IMR-90 (cell line): ENCODE results near the gene OR3A3. TPM values are rescaled to one million over a fixed set of nuclear protein-coding genes. Genes with fewer than 3 reads are reported as not detected.

Experiments used
- ATAC-seq: fragments of 200-7000 bp; cut with Tn5 transposase; 2 replicates; pipeline ENCODE4 v1.9.1; 2020; ENCODE audit warnings: low read depth, mild to moderate bottlenecking, moderate library complexity
- Bru-seq: library from RNA; stranded (reverse); fragments of 400-500 nt; gene quantifications from one replicate; lab custom pipeline; 2021; lab: Mats Ljungman, UMichigan
- BruChase-seq, 2 experiments: library from RNA; stranded (reverse); fragments of 400-500 nt; gene quantifications; one replicate each; lab custom pipeline; 2021; lab: Mats Ljungman, UMichigan
- BruUV-seq: library from RNA; stranded (reverse); fragments of 400-500 nt; replicated peaks from 2 replicates; lab custom pipeline; 2021; lab: Mats Ljungman, UMichigan
- CTCF ChIA-PET: fragments of 300-600 bp; formaldehyde crosslinking; extraction: SDS; loops from one replicate; lab custom pipeline; 2021; ENCODE audit warnings: antibody characterized with exemption; lab: Yijun Ruan, JAX
- POLR2A ChIA-PET: fragments of 300-600 bp; sonication (Branson Sonifier 250); formaldehyde crosslinking; loops from one replicate; lab custom pipeline; 2022; ENCODE audit warnings: antibody characterized with exemption; ENCODE audit not compliant: unreplicated experiment; lab: Charles Lee
- DNase-seq: peaks from one replicate; pipeline ENCODE4 v3.0.0; 2013
- H2AFZ ChIP-seq: replicated peaks from 2 replicates; pipeline ENCODE3; 2013; ENCODE audit warnings: low read length, mild to moderate bottlenecking; ENCODE audit not compliant: poor library complexity
- H2AK5ac ChIP-seq: 2 replicates; pipeline ENCODE4 v1.6.1; 2013; ENCODE audit warnings: low read depth, low read length, inconsistent platforms
- H2AK9ac ChIP-seq: replicated peaks from 2 replicates; pipeline ENCODE3; 2013; ENCODE audit warnings: mild to moderate bottlenecking, low read depth, low read length, moderate library complexity; ENCODE audit not compliant: poor library complexity
- H2BK120ac ChIP-seq: 2 replicates; pipeline ENCODE4 v1.6.1; 2013; ENCODE audit warnings: low read depth, low read length, inconsistent platforms
- H2BK15ac ChIP-seq: 3 replicates; pipeline ENCODE4 v1.6.1; 2013; ENCODE audit warnings: low read depth, low read length, inconsistent platforms
- H2BK20ac ChIP-seq: 2 replicates; pipeline ENCODE4 v1.6.1; 2013; ENCODE audit warnings: low read depth, mild to moderate bottlenecking, inconsistent platforms, low read length, moderate library complexity
- H2BK5ac ChIP-seq: 2 replicates; pipeline ENCODE4 v1.6.1; 2013; ENCODE audit warnings: mild to moderate bottlenecking, low read depth, low read length, inconsistent platforms; ENCODE audit not compliant: poor library complexity, severe bottlenecking
- H3K14ac ChIP-seq: replicated peaks from 2 replicates; pipeline ENCODE4 v1.6.1; 2013; ENCODE audit warnings: low read depth, low read length, inconsistent platforms
- H3K18ac ChIP-seq: 2 replicates; pipeline ENCODE4 v1.6.1; 2013; ENCODE audit warnings: low read depth, low read length, control low read depth
- H3K23ac ChIP-seq: 2 replicates; pipeline ENCODE4 v1.6.1; 2013; ENCODE audit warnings: low read depth, low read length, inconsistent platforms
- H3K27ac ChIP-seq: 2 replicates; pipeline ENCODE4 v1.5.1; 2013; ENCODE audit warnings: mild to moderate bottlenecking, control low read depth, low read length; ENCODE audit not compliant: insufficient read depth
- H3K27me3 ChIP-seq: 2 replicates; pipeline ENCODE4 v1.6.1; 2013; ENCODE audit warnings: low read length; ENCODE audit not compliant: control insufficient read depth, insufficient read depth
- H3K36me3 ChIP-seq: 2 replicates; pipeline ENCODE4 v1.6.1; 2013; ENCODE audit warnings: low read length, mixed read lengths; ENCODE audit not compliant: control insufficient read depth, insufficient read depth
- H3K4ac ChIP-seq: 2 replicates; pipeline ENCODE4 v1.6.1; 2013; ENCODE audit warnings: low read depth, low read length, inconsistent platforms
- H3K4me1 ChIP-seq: 2 replicates; pipeline ENCODE4 v1.6.1; 2013; ENCODE audit warnings: low read length, mixed read lengths; ENCODE audit not compliant: control insufficient read depth, insufficient read depth
- H3K4me2 ChIP-seq: 2 replicates; pipeline ENCODE4 v1.6.1; 2013; ENCODE audit warnings: low read depth, mild to moderate bottlenecking, control low read depth, low read length, moderate library complexity
- H3K4me3 ChIP-seq: 2 replicates; pipeline ENCODE4 v1.5.1; 2013; ENCODE audit warnings: low read depth, mild to moderate bottlenecking, control low read depth, low read length, moderate library complexity; ENCODE audit not compliant: insufficient read depth
- H3K56ac ChIP-seq: 2 replicates; pipeline ENCODE4 v1.6.1; 2013; ENCODE audit warnings: low read length, inconsistent platforms; ENCODE audit not compliant: insufficient read depth; ENCODE audit errors: extremely low read depth
- H3K79me1 ChIP-seq, 2 experiments: 2 replicates each; pipeline ENCODE4 v1.6.1; 2013; ENCODE audit warnings: low read length in 2 of 2, inconsistent platforms in 1 of 2, low read depth in 1 of 2
- H3K9ac ChIP-seq: 2 replicates; pipeline ENCODE4 v1.6.1; 2013; ENCODE audit warnings: low read depth, low read length, control low read depth
- H3K9me1 ChIP-seq: 2 replicates; pipeline ENCODE4 v1.6.1; 2013; ENCODE audit warnings: low read length, inconsistent platforms; ENCODE audit not compliant: insufficient read depth
- H3K9me3 ChIP-seq: 2 replicates; pipeline ENCODE4 v1.6.1; 2013; ENCODE audit warnings: low read length; ENCODE audit not compliant: control insufficient read depth, insufficient read depth
- H4K20me1 ChIP-seq: 2 replicates; pipeline ENCODE4 v1.6.1; 2013; ENCODE audit warnings: low read length, inconsistent platforms; ENCODE audit not compliant: insufficient read depth
- H4K5ac ChIP-seq: 2 replicates; pipeline ENCODE4 v1.6.1; 2013; ENCODE audit warnings: mild to moderate bottlenecking, low read depth, low read length, control low read depth
- H4K8ac ChIP-seq, 2 experiments: 2 replicates each; pipeline ENCODE4 v1.6.1; 2013; ENCODE audit warnings: low read depth in 2 of 2, low read length in 2 of 2, control low read depth in 1 of 2, inconsistent platforms in 1 of 2
- H4K91ac ChIP-seq: 2 replicates; pipeline ENCODE4 v1.6.1; 2013; ENCODE audit warnings: low read depth, low read length, inconsistent platforms; ENCODE audit not compliant: insufficient read depth
- BHLHE40 ChIP-seq: fragments of 150-350 bp; IDR thresholded peaks from 2 replicates; pipeline ENCODE4 v1.6.1; 2016; ENCODE audit warnings: mild to moderate bottlenecking, low read depth, low read length
- CEBPB ChIP-seq: IDR thresholded peaks from 2 replicates; pipeline ENCODE4 v1.6.1; 2012; ENCODE audit warnings: low read depth, low read length, improper control_type of control experiment
- CHD1 ChIP-seq: IDR thresholded peaks from 2 replicates; pipeline ENCODE4 v1.6.1; 2012; ENCODE audit warnings: low read depth, low read length, improper control_type of control experiment
- FOS ChIP-seq: fragments of 150-350 bp; IDR thresholded peaks from 2 replicates; pipeline ENCODE4 v1.6.1; 2016; ENCODE audit warnings: low read depth, low read length
- MXI1 ChIP-seq: IDR thresholded peaks from 2 replicates; pipeline ENCODE4 v1.6.1; 2012; ENCODE audit warnings: low read depth, mild to moderate bottlenecking, low read length, moderate library complexity, borderline replicate concordance
- RAD21 ChIP-seq: IDR thresholded peaks from 2 replicates; pipeline ENCODE4 v1.6.1; 2012; ENCODE audit warnings: low read length, improper control_type of control experiment
- RCOR1 ChIP-seq: IDR thresholded peaks from 2 replicates; pipeline ENCODE4 v1.6.1; 2012; ENCODE audit warnings: mild to moderate bottlenecking, low read length, improper control_type of control experiment; ENCODE audit not compliant: insufficient replicate concordance
- SMC3 ChIP-seq: fragments of 150-350 bp; IDR thresholded peaks from 2 replicates; pipeline ENCODE4 v1.6.1; 2016; ENCODE audit warnings: low read depth, mild to moderate bottlenecking, antibody characterized with exemption, low read length, moderate library complexity
- WGBS, 2 experiments: methylation state at CpG; one replicate each; pipeline versions ENCODE4 v1.1.5 to v1.1.7; 2013; ENCODE audit warnings: missing lambda C conversion rate in 2 of 2; ENCODE audit not compliant: insufficient read length in 1 of 2; ENCODE audit errors: extremely low coverage in 2 of 2; 5-methylcytosine and 5-hydroxymethylcytosine counted together
- dilution Hi-C: fragments of 300-500 bp; cut with HindIII; formaldehyde crosslinking; loops from one replicate; pipeline ENCODE4 v1.14.3; 2018; ENCODE audit warnings: low sequenced_read_pairs; ENCODE audit not compliant: unreplicated experiment
- in situ Hi-C: fragments of 300-500 bp; cut with MboI; formaldehyde crosslinking; loops from 3 replicates; pipeline ENCODE4 v1.14.3; 2019; ENCODE audit warnings: low sequenced_read_pairs, inconsistent platforms, mixed read lengths
- intact Hi-C: fragments of 100-400 bp; cut with micrococcal nuclease; formaldehyde crosslinking; loops from 2 replicates; pipeline ENCODE4 v1.10.0; 2022
- long read RNA-seq: library from polyadenylated mRNA; unstranded; transcript quantifications from one replicate; pipeline ENCODE4 v2.0.0, GENCODE V29; 2021; ENCODE audit not compliant: unreplicated experiment
- polyA plus RNA-seq, 3 experiments: library from polyadenylated mRNA; depleted of rRNA; stranded (reverse); fragments of >200 nt; gene quantifications; 2 replicates each; pipeline ENCODE4 v1.2.3, GENCODE V29; 2012; ENCODE audit warnings: low replicate concordance in 1 of 3
- total RNA-seq: library from RNA; depleted of rRNA; stranded (reverse); fragments of >200 nt; gene quantifications from 2 replicates; pipeline ENCODE4 v1.2.3, GENCODE V29; 2012; rRNA removed
- TF ChIP-seq, protein P1 (sequence below): conservative IDR thresholded peaks from 2 replicates; pipeline ENCODE4 v1.5.1; 2012; ENCODE audit warnings: mild to moderate bottlenecking, low read depth, low read length, improper control_type of control experiment

The OR3A3 gene
- total RNA-seq (not detected in 2 replicates), polyA plus RNA-seq (2012; rRNA removed) (not detected in 2 replicates), Bru-seq, nascent RNA (not detected), BruChase-seq, experiment 1, labeled RNA remaining after a 6-hour chase (not detected), BruChase-seq, experiment 2, labeled RNA remaining after a 2-hour chase (not detected)
- not detected in 2 replicates for polyA plus RNA-seq (2012; cell fraction: cytosol; rRNA removed)
- not detected in 2 replicates for polyA plus RNA-seq (2012; cell fraction: nucleus; rRNA removed; ENCODE audit: low replicate concordance)
- long read RNA-seq = 0 reads

DNA sequence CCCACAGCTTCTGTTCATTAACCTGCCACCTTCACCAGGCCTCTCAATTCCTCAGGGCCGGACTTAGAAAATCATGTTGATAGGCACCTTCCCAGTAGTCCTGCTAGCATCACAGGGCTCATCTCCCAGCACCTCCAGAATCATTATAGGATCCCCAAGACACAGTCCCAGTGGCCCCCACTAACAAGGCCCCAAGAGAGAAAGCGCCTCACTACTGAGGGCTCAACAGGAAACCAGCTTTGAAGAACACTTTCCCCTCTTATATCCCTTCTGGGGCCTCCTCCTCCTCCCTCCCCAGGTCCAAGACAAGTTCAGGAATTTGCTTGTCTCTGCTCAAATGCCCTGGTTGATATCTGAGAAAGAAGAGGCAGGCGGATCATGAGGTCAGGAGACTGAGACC, at the start of gene OR3A3:
Gene OR3A3 (plus strand): TSS at position 301 of the 400 bp plus-strand sequence.
- H3K36me3 ChIP-seq = no peaks in the 10 kb centered on the region
- intact Hi-C loops (no loop called here), dilution Hi-C loops (no loop called here), in situ Hi-C loops (no loop called here)
- no peak within 1 kb of the TSS for H4K8ac ChIP-seq
- H3K4ac ChIP-seq = no peak within 1 kb of the TSS
- no peaks in the 10 kb centered on the region for H3K9me1 ChIP-seq
- no peaks in the 10 kb centered on the region for H3K4me1 ChIP-seq
- H3K56ac ChIP-seq = no peak within 1 kb of the TSS
- BruUV-seq = no TSS peak
- H3K27ac ChIP-seq = no peak within 1 kb of the TSS
- no peak for TF ChIP-seq CHD1
- TF ChIP-seq BHLHE40 = no peak
- no peak for TF ChIP-seq CEBPB
- no peak for TF ChIP-seq SMC3
- TF ChIP-seq RCOR1 = no peak
- TF ChIP-seq MXI1 = no peak
- no peak for TF ChIP-seq RAD21
- TF ChIP-seq, protein P1, sequence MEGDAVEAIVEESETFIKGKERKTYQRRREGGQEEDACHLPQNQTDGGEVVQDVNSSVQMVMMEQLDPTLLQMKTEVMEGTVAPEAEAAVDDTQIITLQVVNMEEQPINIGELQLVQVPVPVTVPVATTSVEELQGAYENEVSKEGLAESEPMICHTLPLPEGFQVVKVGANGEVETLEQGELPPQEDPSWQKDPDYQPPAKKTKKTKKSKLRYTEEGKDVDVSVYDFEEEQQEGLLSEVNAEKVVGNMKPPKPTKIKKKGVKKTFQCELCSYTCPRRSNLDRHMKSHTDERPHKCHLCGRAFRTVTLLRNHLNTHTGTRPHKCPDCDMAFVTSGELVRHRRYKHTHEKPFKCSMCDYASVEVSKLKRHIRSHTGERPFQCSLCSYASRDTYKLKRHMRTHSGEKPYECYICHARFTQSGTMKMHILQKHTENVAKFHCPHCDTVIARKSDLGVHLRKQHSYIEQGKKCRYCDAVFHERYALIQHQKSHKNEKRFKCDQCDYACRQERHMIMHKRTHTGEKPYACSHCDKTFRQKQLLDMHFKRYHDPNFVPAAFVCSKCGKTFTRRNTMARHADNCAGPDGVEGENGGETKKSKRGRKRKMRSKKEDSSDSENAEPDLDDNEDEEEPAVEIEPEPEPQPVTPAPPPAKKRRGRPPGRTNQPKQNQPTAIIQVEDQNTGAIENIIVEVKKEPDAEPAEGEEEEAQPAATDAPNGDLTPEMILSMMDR = no peak
- no peak for TF ChIP-seq FOS
- H3K27me3 ChIP-seq = no peaks in the 10 kb centered on the region
- H2BK20ac ChIP-seq = no peak within 1 kb of the TSS
- ATAC-seq (no peak), DNase-seq (no peak)
- no peak within 1 kb of the TSS for H3K18ac ChIP-seq
- H4K91ac ChIP-seq = no peak within 1 kb of the TSS
- H3K4me2 ChIP-seq = no peak within 1 kb of the TSS
- no peaks in the 10 kb centered on the region for H3K79me1 ChIP-seq
- H3K4me3 ChIP-seq = no peak within 1 kb of the TSS
- H2AK5ac ChIP-seq = no peak within 1 kb of the TSS
- no peak within 1 kb of the TSS for H4K5ac ChIP-seq
- no CpG with 5 or more reads among the region's 3 CpGs for WGBS, 2 experiments
- no peak within 1 kb of the TSS for H2AK9ac ChIP-seq
- no peak within 1 kb of the TSS for H2AFZ ChIP-seq
- H4K20me1 ChIP-seq = no peaks in the 10 kb centered on the region
- H2BK15ac ChIP-seq = no peak within 1 kb of the TSS
- no peak within 1 kb of the TSS for H3K14ac ChIP-seq
- no peak within 1 kb of the TSS for H3K23ac ChIP-seq
- POLR2A ChIA-PET = no interaction called here
- no peak within 1 kb of the TSS for H2BK5ac ChIP-seq
- H2BK120ac ChIP-seq = no peak within 1 kb of the TSS
- CTCF ChIA-PET = no interaction called here
- H3K9me3 ChIP-seq = peaks cover 10% of the 10 kb centered on the region
- H3K9ac ChIP-seq = no peak within 1 kb of the TSS
